K562 (cell line): ENCODE measurements around the gene ELAC2. TPM values are rescaled to one million over a fixed set of nuclear protein-coding genes. Genes with fewer than 3 reads are reported as not detected.
A peak's percentile ranks its signal among the peaks of the same experiment; 100 is the strongest.

Experiments used
- ARID2 ChIP-seq: fragments of 450-650 bp; IDR thresholded peaks from 2 replicates; pipeline ENCODE4 v1.6.1; 2017; ENCODE audit warnings: antibody characterized with exemption, mild to moderate bottlenecking
- ERF ChIP-seq: fragments of 450-650 bp; formaldehyde crosslinking; IDR thresholded peaks from 2 replicates; pipeline ENCODE4 v1.4.0; 2020; ENCODE audit warnings: mild to moderate bottlenecking, mixed read lengths
- KDM1A ChIP-seq, 2 experiments: fragments of 450-650 bp; IDR thresholded peaks; 2 replicates each; pipeline ENCODE4 v1.6.1; 2016; ENCODE audit warnings: mild to moderate bottlenecking in 2 of 2
- TAL1 ChIP-seq: fragments of 450-650 bp; IDR thresholded peaks from 2 replicates; pipeline ENCODE4 v1.6.1; 2016; ENCODE audit warnings: mild to moderate bottlenecking
- ZNF76 ChIP-seq: fragments of 250-450 bp; sonication (Bioruptor Pico); IDR thresholded peaks from 2 replicates; pipeline ENCODE4 v1.4.0; 2020; ENCODE audit warnings: mild to moderate bottlenecking, moderate library complexity, borderline replicate concordance
- polyA plus RNA-seq, 8 experiments: library from polyadenylated mRNA; depleted of rRNA in 4 of 8; stranded (reverse) in 5 of 8; unstranded in 3 of 8; fragments of >200 nt; fragmentation: Nextera tagmentation in 2 of 8; fragmentation: Illumina TruSeq in 1 of 8; extraction: Ambion mirVana in 2 of 8; extraction: Trizol in 1 of 8; gene quantifications; 2 replicates each; pipeline versions ENCODE4 v1.2.1 to v1.2.3, GENCODE V29; 2011 to 2014; ENCODE audit warnings: inconsistent platforms in 1 of 8, missing spikeins in 1 of 8
- total RNA-seq, 7 experiments: library from RNA; depleted of rRNA in 6 of 7; stranded (reverse); fragments of >200 nt in 6 of 7; fragmentation: Illumina TruSeq in 2 of 7; extraction: Trizol in 2 of 7; gene quantifications; 2 replicates each; pipeline versions ENCODE4 v1.2.1 to v1.2.3, GENCODE V29; 2011 to 2021; ENCODE audit warnings: low replicate concordance in 1 of 7
- TF ChIP-seq, protein P1 (sequence below): sonication (generic); formaldehyde crosslinking; IDR thresholded peaks from 2 replicates; pipeline ENCODE4 v1.8.1; 2023; ENCODE audit warnings: mild to moderate bottlenecking, missing genetic modification reagents
- TF ChIP-seq, protein P2 (sequence below): fragments of 450-650 bp; IDR thresholded peaks from 2 replicates; pipeline ENCODE4 v1.6.1; 2016
- TF ChIP-seq, protein P3 (sequence below), 3 experiments: IDR thresholded peaks in 2 of 3; conservative IDR thresholded peaks in 1 of 3; 2 replicates each; pipeline ENCODE4 v1.5.1; 2011 to 2012; ENCODE audit warnings: low read length in 3 of 3, mild to moderate bottlenecking in 3 of 3, control low read depth in 2 of 3, improper control_type of control experiment in 1 of 3, inconsistent platforms in 1 of 3, low read depth in 1 of 3, mixed read lengths in 1 of 3, moderate library complexity in 1 of 3; ENCODE audit not compliant: insufficient read depth in 2 of 3
- TF ChIP-seq, protein P4 (sequence below), 2 experiments: IDR thresholded peaks; 2 replicates each; pipeline ENCODE4 v1.6.1; 2012; ENCODE audit warnings: improper control_type of control experiment in 2 of 2, low read depth in 2 of 2, low read length in 2 of 2, borderline replicate concordance in 1 of 2

Gene ELAC2
- total and polyA plus RNA-seq, 9 of the 15 experiments (the other 6 are each of a cell fraction or from before 2014, with no cell fraction given): 4.5 to 129 (median 70.6) TPM

DNA sequence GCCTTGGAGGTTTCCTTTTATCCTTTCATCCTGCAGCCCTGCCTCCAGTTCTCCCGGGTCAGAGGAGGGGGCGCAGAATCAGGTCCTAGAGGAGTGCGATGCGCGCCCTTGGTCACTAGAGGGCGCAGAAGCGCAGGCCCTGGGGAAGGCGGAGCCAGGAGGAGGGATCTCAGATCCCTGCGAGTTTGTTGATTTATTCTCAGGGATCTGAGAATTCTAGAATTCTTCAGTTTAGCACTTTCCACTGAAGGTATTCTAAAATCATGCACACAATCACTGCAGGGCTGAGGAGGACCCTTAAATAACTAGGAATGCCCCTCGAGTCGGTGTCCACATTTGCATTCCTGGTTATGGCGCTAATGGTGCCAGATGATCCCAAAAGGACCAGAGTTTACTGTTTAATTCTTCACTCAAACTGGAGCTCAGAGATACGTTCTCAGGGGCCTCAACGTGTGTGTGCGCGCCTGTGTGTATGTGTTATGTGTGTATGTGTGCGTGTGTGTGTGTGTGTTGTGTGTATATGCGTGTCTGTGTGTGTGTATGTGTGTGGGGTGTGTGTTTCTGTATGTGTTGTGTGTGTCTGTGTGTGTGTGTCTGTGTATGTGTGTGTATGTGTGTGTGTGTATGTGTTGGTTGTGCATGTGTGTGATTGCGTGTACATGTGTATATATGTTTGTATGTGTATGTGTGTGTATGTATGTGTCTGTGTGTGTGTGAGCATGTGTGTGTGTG lies 6.9 kb upstream of the ELAC2 start (continued):
- TF ChIP-seq, protein P1, sequence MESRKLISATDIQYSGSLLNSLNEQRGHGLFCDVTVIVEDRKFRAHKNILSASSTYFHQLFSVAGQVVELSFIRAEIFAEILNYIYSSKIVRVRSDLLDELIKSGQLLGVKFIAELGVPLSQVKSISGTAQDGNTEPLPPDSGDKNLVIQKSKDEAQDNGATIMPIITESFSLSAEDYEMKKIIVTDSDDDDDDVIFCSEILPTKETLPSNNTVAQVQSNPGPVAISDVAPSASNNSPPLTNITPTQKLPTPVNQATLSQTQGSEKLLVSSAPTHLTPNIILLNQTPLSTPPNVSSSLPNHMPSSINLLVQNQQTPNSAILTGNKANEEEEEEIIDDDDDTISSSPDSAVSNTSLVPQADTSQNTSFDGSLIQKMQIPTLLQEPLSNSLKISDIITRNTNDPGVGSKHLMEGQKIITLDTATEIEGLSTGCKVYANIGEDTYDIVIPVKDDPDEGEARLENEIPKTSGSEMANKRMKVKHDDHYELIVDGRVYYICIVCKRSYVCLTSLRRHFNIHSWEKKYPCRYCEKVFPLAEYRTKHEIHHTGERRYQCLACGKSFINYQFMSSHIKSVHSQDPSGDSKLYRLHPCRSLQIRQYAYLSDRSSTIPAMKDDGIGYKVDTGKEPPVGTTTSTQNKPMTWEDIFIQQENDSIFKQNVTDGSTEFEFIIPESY (CRISPR knock-in tag): 0 out of 2 replicates have a peak, but pooled peaks have one; percentile 21
- TF ChIP-seq, protein P2, sequence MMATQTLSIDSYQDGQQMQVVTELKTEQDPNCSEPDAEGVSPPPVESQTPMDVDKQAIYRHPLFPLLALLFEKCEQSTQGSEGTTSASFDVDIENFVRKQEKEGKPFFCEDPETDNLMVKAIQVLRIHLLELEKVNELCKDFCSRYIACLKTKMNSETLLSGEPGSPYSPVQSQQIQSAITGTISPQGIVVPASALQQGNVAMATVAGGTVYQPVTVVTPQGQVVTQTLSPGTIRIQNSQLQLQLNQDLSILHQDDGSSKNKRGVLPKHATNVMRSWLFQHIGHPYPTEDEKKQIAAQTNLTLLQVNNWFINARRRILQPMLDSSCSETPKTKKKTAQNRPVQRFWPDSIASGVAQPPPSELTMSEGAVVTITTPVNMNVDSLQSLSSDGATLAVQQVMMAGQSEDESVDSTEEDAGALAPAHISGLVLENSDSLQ: no peak
- TF ChIP-seq KDM1A (IDR thresholded peaks at IDR 0.05) (no peak), ARID2 (peak; percentile 11; the same call in 1 of the 2 replicates), ZNF76 (no peak), ERF (no peak), TAL1 (no peak)
- TF ChIP-seq, protein P3, sequence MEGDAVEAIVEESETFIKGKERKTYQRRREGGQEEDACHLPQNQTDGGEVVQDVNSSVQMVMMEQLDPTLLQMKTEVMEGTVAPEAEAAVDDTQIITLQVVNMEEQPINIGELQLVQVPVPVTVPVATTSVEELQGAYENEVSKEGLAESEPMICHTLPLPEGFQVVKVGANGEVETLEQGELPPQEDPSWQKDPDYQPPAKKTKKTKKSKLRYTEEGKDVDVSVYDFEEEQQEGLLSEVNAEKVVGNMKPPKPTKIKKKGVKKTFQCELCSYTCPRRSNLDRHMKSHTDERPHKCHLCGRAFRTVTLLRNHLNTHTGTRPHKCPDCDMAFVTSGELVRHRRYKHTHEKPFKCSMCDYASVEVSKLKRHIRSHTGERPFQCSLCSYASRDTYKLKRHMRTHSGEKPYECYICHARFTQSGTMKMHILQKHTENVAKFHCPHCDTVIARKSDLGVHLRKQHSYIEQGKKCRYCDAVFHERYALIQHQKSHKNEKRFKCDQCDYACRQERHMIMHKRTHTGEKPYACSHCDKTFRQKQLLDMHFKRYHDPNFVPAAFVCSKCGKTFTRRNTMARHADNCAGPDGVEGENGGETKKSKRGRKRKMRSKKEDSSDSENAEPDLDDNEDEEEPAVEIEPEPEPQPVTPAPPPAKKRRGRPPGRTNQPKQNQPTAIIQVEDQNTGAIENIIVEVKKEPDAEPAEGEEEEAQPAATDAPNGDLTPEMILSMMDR (IDR thresholded peaks at IDR 0.05 in 2 of 3, conservative IDR thresholded peaks at IDR 0.05 in 1 of 3; ENCODE audit: insufficient read depth in 2 of 3, low read depth in 1 of 3, low read length in 3 of 3): peak; percentile 81 to 94 (median 87)
- TF ChIP-seq, protein P4, sequence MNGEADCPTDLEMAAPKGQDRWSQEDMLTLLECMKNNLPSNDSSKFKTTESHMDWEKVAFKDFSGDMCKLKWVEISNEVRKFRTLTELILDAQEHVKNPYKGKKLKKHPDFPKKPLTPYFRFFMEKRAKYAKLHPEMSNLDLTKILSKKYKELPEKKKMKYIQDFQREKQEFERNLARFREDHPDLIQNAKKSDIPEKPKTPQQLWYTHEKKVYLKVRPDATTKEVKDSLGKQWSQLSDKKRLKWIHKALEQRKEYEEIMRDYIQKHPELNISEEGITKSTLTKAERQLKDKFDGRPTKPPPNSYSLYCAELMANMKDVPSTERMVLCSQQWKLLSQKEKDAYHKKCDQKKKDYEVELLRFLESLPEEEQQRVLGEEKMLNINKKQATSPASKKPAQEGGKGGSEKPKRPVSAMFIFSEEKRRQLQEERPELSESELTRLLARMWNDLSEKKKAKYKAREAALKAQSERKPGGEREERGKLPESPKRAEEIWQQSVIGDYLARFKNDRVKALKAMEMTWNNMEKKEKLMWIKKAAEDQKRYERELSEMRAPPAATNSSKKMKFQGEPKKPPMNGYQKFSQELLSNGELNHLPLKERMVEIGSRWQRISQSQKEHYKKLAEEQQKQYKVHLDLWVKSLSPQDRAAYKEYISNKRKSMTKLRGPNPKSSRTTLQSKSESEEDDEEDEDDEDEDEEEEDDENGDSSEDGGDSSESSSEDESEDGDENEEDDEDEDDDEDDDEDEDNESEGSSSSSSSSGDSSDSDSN (IDR thresholded peaks at IDR 0.05; ENCODE audit: borderline replicate concordance in 1 of 2, low read depth in 2 of 2, low read length in 2 of 2): no peak
